IMR-90 (cell line): ENCODE results near the gene IFITM10. TPM values are rescaled to one million over a fixed set of nuclear protein-coding genes. Genes with fewer than 3 reads are reported as not detected.

Experiments used
- ATAC-seq: fragments of 200-7000 bp; cut with Tn5 transposase; 2 replicates; pipeline ENCODE4 v1.9.1; 2020; ENCODE audit warnings: low read depth, mild to moderate bottlenecking, moderate library complexity
- BruUV-seq: library from RNA; stranded (reverse); fragments of 400-500 nt; replicated peaks from 2 replicates; lab custom pipeline; 2021; lab: Mats Ljungman, UMichigan
- CTCF ChIA-PET: fragments of 300-600 bp; formaldehyde crosslinking; extraction: SDS; loops from one replicate; lab custom pipeline; 2021; ENCODE audit warnings: antibody characterized with exemption; lab: Yijun Ruan, JAX
- POLR2A ChIA-PET: fragments of 300-600 bp; sonication (Branson Sonifier 250); formaldehyde crosslinking; loops from one replicate; lab custom pipeline; 2022; ENCODE audit warnings: antibody characterized with exemption; ENCODE audit not compliant: unreplicated experiment; lab: Charles Lee
- DNase-seq: peaks from one replicate; pipeline ENCODE4 v3.0.0; 2013
- H2AFZ ChIP-seq: replicated peaks from 2 replicates; pipeline ENCODE3; 2013; ENCODE audit warnings: low read length, mild to moderate bottlenecking; ENCODE audit not compliant: poor library complexity
- H2AK5ac ChIP-seq: 2 replicates; pipeline ENCODE4 v1.6.1; 2013; ENCODE audit warnings: low read depth, low read length, inconsistent platforms
- H2AK9ac ChIP-seq: replicated peaks from 2 replicates; pipeline ENCODE3; 2013; ENCODE audit warnings: mild to moderate bottlenecking, low read depth, low read length, moderate library complexity; ENCODE audit not compliant: poor library complexity
- H2BK120ac ChIP-seq: 2 replicates; pipeline ENCODE4 v1.6.1; 2013; ENCODE audit warnings: low read depth, low read length, inconsistent platforms
- H2BK15ac ChIP-seq: 3 replicates; pipeline ENCODE4 v1.6.1; 2013; ENCODE audit warnings: low read depth, low read length, inconsistent platforms
- H2BK20ac ChIP-seq: 2 replicates; pipeline ENCODE4 v1.6.1; 2013; ENCODE audit warnings: low read depth, mild to moderate bottlenecking, inconsistent platforms, low read length, moderate library complexity
- H2BK5ac ChIP-seq: 2 replicates; pipeline ENCODE4 v1.6.1; 2013; ENCODE audit warnings: mild to moderate bottlenecking, low read depth, low read length, inconsistent platforms; ENCODE audit not compliant: poor library complexity, severe bottlenecking
- H3K14ac ChIP-seq: replicated peaks from 2 replicates; pipeline ENCODE4 v1.6.1; 2013; ENCODE audit warnings: low read depth, low read length, inconsistent platforms
- H3K18ac ChIP-seq: 2 replicates; pipeline ENCODE4 v1.6.1; 2013; ENCODE audit warnings: low read depth, low read length, control low read depth
- H3K23ac ChIP-seq: 2 replicates; pipeline ENCODE4 v1.6.1; 2013; ENCODE audit warnings: low read depth, low read length, inconsistent platforms
- H3K27ac ChIP-seq: 2 replicates; pipeline ENCODE4 v1.5.1; 2013; ENCODE audit warnings: mild to moderate bottlenecking, control low read depth, low read length; ENCODE audit not compliant: insufficient read depth
- H3K27me3 ChIP-seq: 2 replicates; pipeline ENCODE4 v1.6.1; 2013; ENCODE audit warnings: low read length; ENCODE audit not compliant: control insufficient read depth, insufficient read depth
- H3K36me3 ChIP-seq: 2 replicates; pipeline ENCODE4 v1.6.1; 2013; ENCODE audit warnings: low read length, mixed read lengths; ENCODE audit not compliant: control insufficient read depth, insufficient read depth
- H3K4ac ChIP-seq: 2 replicates; pipeline ENCODE4 v1.6.1; 2013; ENCODE audit warnings: low read depth, low read length, inconsistent platforms
- H3K4me1 ChIP-seq: 2 replicates; pipeline ENCODE4 v1.6.1; 2013; ENCODE audit warnings: low read length, mixed read lengths; ENCODE audit not compliant: control insufficient read depth, insufficient read depth
- H3K4me2 ChIP-seq: 2 replicates; pipeline ENCODE4 v1.6.1; 2013; ENCODE audit warnings: low read depth, mild to moderate bottlenecking, control low read depth, low read length, moderate library complexity
- H3K4me3 ChIP-seq: 2 replicates; pipeline ENCODE4 v1.5.1; 2013; ENCODE audit warnings: low read depth, mild to moderate bottlenecking, control low read depth, low read length, moderate library complexity; ENCODE audit not compliant: insufficient read depth
- H3K56ac ChIP-seq: 2 replicates; pipeline ENCODE4 v1.6.1; 2013; ENCODE audit warnings: low read length, inconsistent platforms; ENCODE audit not compliant: insufficient read depth; ENCODE audit errors: extremely low read depth
- H3K79me1 ChIP-seq, 2 experiments: 2 replicates each; pipeline ENCODE4 v1.6.1; 2013; ENCODE audit warnings: low read length in 2 of 2, inconsistent platforms in 1 of 2, low read depth in 1 of 2
- H3K9ac ChIP-seq: 2 replicates; pipeline ENCODE4 v1.6.1; 2013; ENCODE audit warnings: low read depth, low read length, control low read depth
- H3K9me1 ChIP-seq: 2 replicates; pipeline ENCODE4 v1.6.1; 2013; ENCODE audit warnings: low read length, inconsistent platforms; ENCODE audit not compliant: insufficient read depth
- H3K9me3 ChIP-seq: 2 replicates; pipeline ENCODE4 v1.6.1; 2013; ENCODE audit warnings: low read length; ENCODE audit not compliant: control insufficient read depth, insufficient read depth
- H4K20me1 ChIP-seq: 2 replicates; pipeline ENCODE4 v1.6.1; 2013; ENCODE audit warnings: low read length, inconsistent platforms; ENCODE audit not compliant: insufficient read depth
- H4K5ac ChIP-seq: 2 replicates; pipeline ENCODE4 v1.6.1; 2013; ENCODE audit warnings: mild to moderate bottlenecking, low read depth, low read length, control low read depth
- H4K8ac ChIP-seq, 2 experiments: 2 replicates each; pipeline ENCODE4 v1.6.1; 2013; ENCODE audit warnings: low read depth in 2 of 2, low read length in 2 of 2, control low read depth in 1 of 2, inconsistent platforms in 1 of 2
- H4K91ac ChIP-seq: 2 replicates; pipeline ENCODE4 v1.6.1; 2013; ENCODE audit warnings: low read depth, low read length, inconsistent platforms; ENCODE audit not compliant: insufficient read depth
- BHLHE40 ChIP-seq: fragments of 150-350 bp; IDR thresholded peaks from 2 replicates; pipeline ENCODE4 v1.6.1; 2016; ENCODE audit warnings: mild to moderate bottlenecking, low read depth, low read length
- FOS ChIP-seq: fragments of 150-350 bp; IDR thresholded peaks from 2 replicates; pipeline ENCODE4 v1.6.1; 2016; ENCODE audit warnings: low read depth, low read length
- MAZ ChIP-seq: IDR thresholded peaks from 2 replicates; pipeline ENCODE4 v1.6.1; 2012; ENCODE audit warnings: low read depth, mild to moderate bottlenecking, low read length, improper control_type of control experiment, moderate library complexity, borderline replicate concordance
- MXI1 ChIP-seq: IDR thresholded peaks from 2 replicates; pipeline ENCODE4 v1.6.1; 2012; ENCODE audit warnings: low read depth, mild to moderate bottlenecking, low read length, moderate library complexity, borderline replicate concordance
- NFE2L2 ChIP-seq: fragments of 150-350 bp; IDR thresholded peaks from 2 replicates; pipeline ENCODE4 v1.6.1; 2016; ENCODE audit warnings: low read depth, mild to moderate bottlenecking, low read length
- POLR2A ChIP-seq: IDR thresholded peaks from 2 replicates; pipeline ENCODE4 v1.6.1; 2012; ENCODE audit warnings: mild to moderate bottlenecking, low read depth, low read length
- USF2 ChIP-seq: fragments of 150-350 bp; IDR thresholded peaks from 2 replicates; pipeline ENCODE4 v1.6.1; 2017; ENCODE audit warnings: mild to moderate bottlenecking, antibody characterized with exemption, low read length, low read depth
- WGBS, 2 experiments: methylation state at CpG; one replicate each; pipeline versions ENCODE4 v1.1.5 to v1.1.7; 2013; ENCODE audit warnings: missing lambda C conversion rate in 2 of 2; ENCODE audit not compliant: insufficient read length in 1 of 2; ENCODE audit errors: extremely low coverage in 2 of 2; 5-methylcytosine and 5-hydroxymethylcytosine counted together
- dilution Hi-C: fragments of 300-500 bp; cut with HindIII; formaldehyde crosslinking; loops from one replicate; pipeline ENCODE4 v1.14.3; 2018; ENCODE audit warnings: low sequenced_read_pairs; ENCODE audit not compliant: unreplicated experiment
- in situ Hi-C: fragments of 300-500 bp; cut with MboI; formaldehyde crosslinking; loops from 3 replicates; pipeline ENCODE4 v1.14.3; 2019; ENCODE audit warnings: low sequenced_read_pairs, inconsistent platforms, mixed read lengths
- intact Hi-C: fragments of 100-400 bp; cut with micrococcal nuclease; formaldehyde crosslinking; loops from 2 replicates; pipeline ENCODE4 v1.10.0; 2022
- polyA plus RNA-seq, 3 experiments: library from polyadenylated mRNA; depleted of rRNA; stranded (reverse); fragments of >200 nt; gene quantifications; 2 replicates each; pipeline ENCODE4 v1.2.3, GENCODE V29; 2012; ENCODE audit warnings: low replicate concordance in 1 of 3
- total RNA-seq: library from RNA; depleted of rRNA; stranded (reverse); fragments of >200 nt; gene quantifications from 2 replicates; pipeline ENCODE4 v1.2.3, GENCODE V29; 2012
- TF ChIP-seq, protein P1 (sequence below): conservative IDR thresholded peaks from 2 replicates; pipeline ENCODE4 v1.5.1; 2012; ENCODE audit warnings: mild to moderate bottlenecking, low read depth, low read length, improper control_type of control experiment

Gene IFITM10
- total and polyA plus RNA-seq, 2 of the 4 experiments (the other 2 are of a cell fraction), result 0.15 to 0.18 TPM

GRCh38 chr11:1763796-1764661 is 13.6 kb upstream of the IFITM10 start, which contains the start of gene CTSD:
Gene CTSD (minus strand): TSS chr11:1763927. CDS start chr11:1763859, 68 bp downstream.
- Histone ChIP-seq H2BK15ac (0 out of 3 replicates have a peak within 1 kb of the TSS, but pooled peaks have one; percentile 9), H2BK120ac (no peak within 1 kb of the TSS), H3K23ac (peak within 1 kb of the TSS; percentile 33; the same call in 1 of the 2 replicates), H3K4me2 (peak within 1 kb of the TSS; percentile 97), H3K79me1 (peaks cover 0 to 37% of the 10 kb centered on the region in 2 experiments; a peak in 2 of 4 replicates), H3K9me1 (no peaks in the 10 kb centered on the region; the same call in 1 of the 2 replicates), H4K91ac (peak within 1 kb of the TSS; percentile 17; the same call in 1 of the 2 replicates), H3K36me3 (peaks cover 13% of the 10 kb centered on the region; the same call in 1 of the 2 replicates), H4K20me1 (peaks cover 7% of the 10 kb centered on the region), H3K4me3 (peak within 1 kb of the TSS; percentile 96), H3K9ac (peak within 1 kb of the TSS; percentile 75), H2AFZ (peak within 1 kb of the TSS; percentile 97), H2AK9ac (peak within 1 kb of the TSS; percentile 95), H3K18ac (no peak within 1 kb of the TSS; the same call in 1 of the 2 replicates), H3K14ac (no peak within 1 kb of the TSS), H3K27me3 (no peaks in the 10 kb centered on the region), H2BK20ac (no peak within 1 kb of the TSS), H2AK5ac (peak within 1 kb of the TSS; percentile 85), H4K8ac (peak within 1 kb of the TSS; percentile 77 to 92), H2BK5ac (peak within 1 kb of the TSS; percentile 71), H3K27ac (peak within 1 kb of the TSS; percentile 85), H4K5ac (peak within 1 kb of the TSS; percentile 85), H3K56ac (no peak within 1 kb of the TSS), H3K9me3 (no peaks in the 10 kb centered on the region), H3K4me1 (peaks cover 23% of the 10 kb centered on the region), H3K4ac (peak within 1 kb of the TSS; percentile 82)
- TF ChIP-seq, protein P1, sequence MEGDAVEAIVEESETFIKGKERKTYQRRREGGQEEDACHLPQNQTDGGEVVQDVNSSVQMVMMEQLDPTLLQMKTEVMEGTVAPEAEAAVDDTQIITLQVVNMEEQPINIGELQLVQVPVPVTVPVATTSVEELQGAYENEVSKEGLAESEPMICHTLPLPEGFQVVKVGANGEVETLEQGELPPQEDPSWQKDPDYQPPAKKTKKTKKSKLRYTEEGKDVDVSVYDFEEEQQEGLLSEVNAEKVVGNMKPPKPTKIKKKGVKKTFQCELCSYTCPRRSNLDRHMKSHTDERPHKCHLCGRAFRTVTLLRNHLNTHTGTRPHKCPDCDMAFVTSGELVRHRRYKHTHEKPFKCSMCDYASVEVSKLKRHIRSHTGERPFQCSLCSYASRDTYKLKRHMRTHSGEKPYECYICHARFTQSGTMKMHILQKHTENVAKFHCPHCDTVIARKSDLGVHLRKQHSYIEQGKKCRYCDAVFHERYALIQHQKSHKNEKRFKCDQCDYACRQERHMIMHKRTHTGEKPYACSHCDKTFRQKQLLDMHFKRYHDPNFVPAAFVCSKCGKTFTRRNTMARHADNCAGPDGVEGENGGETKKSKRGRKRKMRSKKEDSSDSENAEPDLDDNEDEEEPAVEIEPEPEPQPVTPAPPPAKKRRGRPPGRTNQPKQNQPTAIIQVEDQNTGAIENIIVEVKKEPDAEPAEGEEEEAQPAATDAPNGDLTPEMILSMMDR, result no peak
- TF ChIP-seq NFE2L2, result 0 out of 2 replicates have a peak, but pooled peaks have one; percentile 16
- peak; percentile 98 for TF ChIP-seq USF2
- TF ChIP-seq BHLHE40, result peak; percentile 62
- peak; percentile 59; the same call in 1 of the 2 replicates for TF ChIP-seq MAZ
- peak; percentile 29 for TF ChIP-seq FOS
- peak; percentile 71; the same call in 1 of the 2 replicates for TF ChIP-seq MXI1
- no peak for TF ChIP-seq POLR2A
- ChIA-PET POLR2A (interaction anchor here (0.6 kb wide), 1 partner anchor 42 kb away, joined by 4 read pairs; no protein-coding TSS in a partner anchor), CTCF (interaction anchor here (1.0 kb wide), 1 partner anchor 69 kb away, joined by 4 read pairs; no protein-coding TSS in a partner anchor)
- no TSS peak for BruUV-seq
- DNase-seq (peak; percentile 69), ATAC-seq (peak; percentile 96)
- dilution Hi-C loops, result no loop called here
- 1% methylated on average over 37 of the region's 85 CpGs; no CpG with 5 or more reads in 1 of the 2 experiments for WGBS, 2 experiments
- in situ Hi-C loops, result no loop called here
- intact Hi-C loops, result loop anchor here (2.0 kb wide), 1 partner anchor 69 kb away; no protein-coding TSS in a partner anchor
